ENCODE results near the gene ZNF264. TPM values are rescaled to one million over a fixed set of nuclear protein-coding genes. Genes with fewer than 3 reads are reported as not detected.

Gene ZNF264
- total RNA-seq, 1 experiment from 2014 or later = 44.1 TPM

DNA sequence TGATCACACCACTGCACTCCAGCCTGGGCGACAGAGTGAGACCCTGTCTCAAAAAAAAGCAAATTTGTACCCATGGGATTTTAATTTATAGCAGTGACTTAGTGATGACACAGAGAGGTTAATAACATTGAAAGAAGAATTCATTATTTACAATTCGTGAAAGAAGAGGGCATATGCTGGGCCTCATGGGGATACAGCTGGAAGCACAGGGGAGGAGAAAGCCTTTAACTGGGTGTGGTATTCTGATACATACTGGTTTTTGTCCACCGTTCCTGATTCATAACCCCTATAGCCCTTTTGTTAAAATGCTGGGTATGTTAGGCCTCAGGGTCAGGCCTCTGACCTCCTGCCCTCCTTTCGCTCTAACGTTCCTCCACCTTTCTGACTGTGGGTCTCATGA lies 10.9 kb downstream of the ZNF264 start:
- ATAC-seq (no peak), DNase-seq (no peak)
- Histone ChIP-seq H3K4me2 (ENCODE audit: low read length) (no peak overlapping the region), H3K9ac (ENCODE audit: low read length) (no peak overlapping the region), H3K36me3 (ENCODE audit: low read depth, low read length) (peaks cover 28% of the 10 kb centered on the region), H3K79me2 (ENCODE audit: low read length) (peaks cover 35% of the 10 kb centered on the region), H3K4me3 (ENCODE audit: low read length) (no peak overlapping the region), H3K27ac (ENCODE audit: low read length) (no peak overlapping the region), H4K20me1 (ENCODE audit: low read length) (no peaks in the 10 kb centered on the region), H2AFZ (ENCODE audit: low read length) (no peak overlapping the region), H3K9me2 (replicated peaks; ENCODE audit: low read length) (no peaks in the 10 kb centered on the region), H3K27me3 (ENCODE audit: low read length) (no peaks in the 10 kb centered on the region), H3K9me3 (ENCODE audit: low read length) (no peaks in the 10 kb centered on the region), H3F3A (ENCODE audit: low read length, unreplicated experiment) (peaks cover 9% of the 10 kb centered on the region), H3K4me1 (ENCODE audit: insufficient read depth, low read length) (peaks cover 6% of the 10 kb centered on the region)
- ChIA-PET CTCF (no interaction called here), POLR2A (ENCODE audit: unreplicated experiment) (no interaction called here)
- intact Hi-C loops (cut with micrococcal nuclease) = no loop called here
- BruUV-seq (replicated peaks) = no TSS peak
- TF ChIP-seq EZH2phosphoT487 (IDR thresholded peaks at IDR 0.05; ENCODE audit: borderline replicate concordance, low read length) = no peak
- TF ChIP-seq EZH2 (IDR thresholded peaks at IDR 0.05; ENCODE audit: low read length, unreplicated experiment) = no peak
- TF ChIP-seq, protein P1, sequence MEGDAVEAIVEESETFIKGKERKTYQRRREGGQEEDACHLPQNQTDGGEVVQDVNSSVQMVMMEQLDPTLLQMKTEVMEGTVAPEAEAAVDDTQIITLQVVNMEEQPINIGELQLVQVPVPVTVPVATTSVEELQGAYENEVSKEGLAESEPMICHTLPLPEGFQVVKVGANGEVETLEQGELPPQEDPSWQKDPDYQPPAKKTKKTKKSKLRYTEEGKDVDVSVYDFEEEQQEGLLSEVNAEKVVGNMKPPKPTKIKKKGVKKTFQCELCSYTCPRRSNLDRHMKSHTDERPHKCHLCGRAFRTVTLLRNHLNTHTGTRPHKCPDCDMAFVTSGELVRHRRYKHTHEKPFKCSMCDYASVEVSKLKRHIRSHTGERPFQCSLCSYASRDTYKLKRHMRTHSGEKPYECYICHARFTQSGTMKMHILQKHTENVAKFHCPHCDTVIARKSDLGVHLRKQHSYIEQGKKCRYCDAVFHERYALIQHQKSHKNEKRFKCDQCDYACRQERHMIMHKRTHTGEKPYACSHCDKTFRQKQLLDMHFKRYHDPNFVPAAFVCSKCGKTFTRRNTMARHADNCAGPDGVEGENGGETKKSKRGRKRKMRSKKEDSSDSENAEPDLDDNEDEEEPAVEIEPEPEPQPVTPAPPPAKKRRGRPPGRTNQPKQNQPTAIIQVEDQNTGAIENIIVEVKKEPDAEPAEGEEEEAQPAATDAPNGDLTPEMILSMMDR (conservative IDR thresholded peaks at IDR 0.05; ENCODE audit: low read depth, low read length) = no peak

GRCh38 chr19:57210381-57210780 lies 19.1 kb downstream of the ZNF264 start:
- no peaks in the 10 kb centered on the region for H3K27me3 ChIP-seq (ENCODE audit: low read length)
- no peaks in the 10 kb centered on the region for H3K9me2 ChIP-seq (replicated peaks; ENCODE audit: low read length)
- intact Hi-C loops (cut with micrococcal nuclease) = no loop called here
- no peak overlapping the region for H3K27ac ChIP-seq (ENCODE audit: low read length)
- H3K36me3 ChIP-seq (ENCODE audit: low read depth, low read length) = peaks cover 67% of the 10 kb centered on the region
- no peak overlapping the region for H3K4me3 ChIP-seq (ENCODE audit: low read length)
- no peaks in the 10 kb centered on the region for H4K20me1 ChIP-seq (ENCODE audit: low read length)
- H3K9me3 ChIP-seq (ENCODE audit: low read length) = no peaks in the 10 kb centered on the region
- TF ChIP-seq, protein P1 (conservative IDR thresholded peaks at IDR 0.05; ENCODE audit: low read depth, low read length) = no peak
- TF ChIP-seq EZH2 (IDR thresholded peaks at IDR 0.05; ENCODE audit: low read length, unreplicated experiment) (no peak), EZH2phosphoT487 (IDR thresholded peaks at IDR 0.05; ENCODE audit: borderline replicate concordance, low read length) (no peak)
- H3F3A ChIP-seq (ENCODE audit: low read length, unreplicated experiment) = peaks cover 7% of the 10 kb centered on the region
- no TSS peak for BruUV-seq (replicated peaks)
- no peak for DNase-seq
- H3K4me1 ChIP-seq (ENCODE audit: insufficient read depth, low read length) = peaks cover 6% of the 10 kb centered on the region
- ATAC-seq = no peak
- H3K9ac ChIP-seq (ENCODE audit: low read length) = no peak overlapping the region
- CTCF ChIA-PET = no interaction called here
- H2AFZ ChIP-seq (ENCODE audit: low read length) = no peak overlapping the region
- POLR2A ChIA-PET (ENCODE audit: unreplicated experiment) = no interaction called here
- no peak overlapping the region for H3K4me2 ChIP-seq (ENCODE audit: low read length)
- H3K79me2 ChIP-seq (ENCODE audit: low read length) = peaks cover 34% of the 10 kb centered on the region

- H3K36me3 ChIP-seq (ENCODE audit: low read depth, low read length) = peaks cover 62% of the 10 kb centered on the region
- H3K27me3 ChIP-seq (ENCODE audit: low read length) = no peaks in the 10 kb centered on the region
- ChIA-PET POLR2A (ENCODE audit: unreplicated experiment) (no interaction called here), CTCF (no interaction called here)
- BruUV-seq (replicated peaks) = no TSS peak
- H3K4me2 ChIP-seq (ENCODE audit: low read length) = no peak overlapping the region
- no peak overlapping the region for H3K4me3 ChIP-seq (ENCODE audit: low read length)
- TF ChIP-seq EZH2phosphoT487 (IDR thresholded peaks at IDR 0.05; ENCODE audit: borderline replicate concordance, low read length) (no peak), EZH2 (IDR thresholded peaks at IDR 0.05; ENCODE audit: low read length, unreplicated experiment) (no peak)
- TF ChIP-seq, protein P1 (conservative IDR thresholded peaks at IDR 0.05; ENCODE audit: low read depth, low read length) = no peak
- DNase-seq = peak; percentile 16
- H3K4me1 ChIP-seq (ENCODE audit: insufficient read depth, low read length) = no peaks in the 10 kb centered on the region
- no peak overlapping the region for H3K27ac ChIP-seq (ENCODE audit: low read length)
- H3K9ac ChIP-seq (ENCODE audit: low read length) = no peak overlapping the region
- H3F3A ChIP-seq (ENCODE audit: low read length, unreplicated experiment) = no peaks in the 10 kb centered on the region
- intact Hi-C loops (cut with micrococcal nuclease) = no loop called here
- no peak overlapping the region for H2AFZ ChIP-seq (ENCODE audit: low read length)
- no peak for ATAC-seq
- H3K79me2 ChIP-seq (ENCODE audit: low read length) = peaks cover 47% of the 10 kb centered on the region
- H3K9me2 ChIP-seq (replicated peaks; ENCODE audit: low read length) = no peaks in the 10 kb centered on the region
- no peaks in the 10 kb centered on the region for H4K20me1 ChIP-seq (ENCODE audit: low read length)
- H3K9me3 ChIP-seq (ENCODE audit: low read length) = no peaks in the 10 kb centered on the region
Observed at GRCh38 chr19:57212109-57212508, 20.8 kb downstream of the ZNF264 start.

All from PC-3 (cell line).